HG03558 (cell line): ENCODE results near the gene PLD2.

Experiments
- ATAC-seq: cut with Tn5 transposase; IDR thresholded peaks from one replicate; pipeline ENCODE4 v1.9.1; 2021; ENCODE audit warnings: moderate number of reproducible peaks; ENCODE audit not compliant: unreplicated experiment; ENCODE audit errors: extremely low read depth

The PLD2 gene

DNA sequence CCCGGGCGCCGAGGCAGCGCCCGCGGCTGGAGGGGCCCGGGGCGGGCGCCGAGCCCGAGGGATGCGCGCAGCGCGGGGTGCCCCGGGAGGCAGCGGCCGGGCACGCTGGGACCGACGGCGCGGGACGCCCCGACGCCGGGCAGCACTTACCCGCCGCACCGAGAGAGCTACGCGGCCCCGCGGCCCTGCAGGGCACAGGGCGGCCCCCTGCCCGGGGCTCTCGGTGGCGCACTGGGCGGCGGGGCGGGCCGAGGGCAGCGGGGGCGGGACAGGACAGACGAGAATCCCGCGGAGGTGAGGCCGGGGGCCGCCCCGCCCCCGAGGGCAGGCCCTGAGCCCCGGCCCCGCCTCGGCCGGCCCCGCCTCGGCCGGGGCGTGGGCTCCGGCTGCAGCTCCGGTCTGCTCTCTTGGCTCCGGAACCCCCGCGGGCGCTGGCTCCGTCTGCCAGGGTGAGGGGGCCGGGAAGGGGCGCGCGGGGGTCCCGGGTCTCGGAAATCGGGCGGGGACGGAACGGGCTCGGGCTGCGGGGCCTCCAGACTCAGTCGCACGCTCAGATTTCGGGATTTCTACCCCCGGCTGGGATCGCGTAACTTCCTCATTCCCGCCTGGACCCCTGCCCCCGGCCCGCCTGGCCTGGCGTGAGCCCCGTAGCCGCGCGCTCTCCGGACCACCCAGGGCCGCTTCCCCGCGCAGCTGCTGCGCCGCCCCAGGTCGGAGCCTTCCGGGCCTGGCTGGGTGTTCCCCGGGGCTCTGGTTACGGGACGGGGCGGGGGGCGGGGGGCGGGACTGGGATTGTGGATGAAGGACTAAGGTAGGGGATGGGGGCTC is at the start of gene PLD2:
Gene PLD2 (plus strand): TSS at position 376 of the 828 bp plus-strand sequence. CDS start 621 bp downstream, outside the sequence.
- no peak for ATAC-seq

GRCh38 chr17:4759776-4760236 is 47.1 kb upstream of the PLD2 start:
- no peak for ATAC-seq

DNA sequence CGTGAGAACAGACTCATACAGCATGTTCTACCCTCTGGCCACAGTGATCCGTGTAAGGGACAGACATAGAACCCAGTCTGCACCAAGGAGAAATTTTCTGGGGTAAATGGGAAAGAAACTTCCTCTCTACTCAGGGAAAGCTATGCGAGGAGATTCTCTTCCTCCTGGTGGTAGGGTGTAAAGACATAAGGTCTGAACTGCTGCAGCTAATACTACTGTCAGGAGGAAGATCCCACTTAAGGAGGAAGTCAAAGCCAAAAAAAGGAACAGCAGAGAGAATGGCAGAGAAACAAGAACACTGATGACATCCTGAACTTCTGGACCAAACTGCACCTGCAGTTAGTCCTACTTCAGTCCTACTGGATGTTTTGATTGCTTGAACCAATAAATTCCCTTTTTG is 42.4 kb upstream of the PLD2 start:
- no peak for ATAC-seq

DNA sequence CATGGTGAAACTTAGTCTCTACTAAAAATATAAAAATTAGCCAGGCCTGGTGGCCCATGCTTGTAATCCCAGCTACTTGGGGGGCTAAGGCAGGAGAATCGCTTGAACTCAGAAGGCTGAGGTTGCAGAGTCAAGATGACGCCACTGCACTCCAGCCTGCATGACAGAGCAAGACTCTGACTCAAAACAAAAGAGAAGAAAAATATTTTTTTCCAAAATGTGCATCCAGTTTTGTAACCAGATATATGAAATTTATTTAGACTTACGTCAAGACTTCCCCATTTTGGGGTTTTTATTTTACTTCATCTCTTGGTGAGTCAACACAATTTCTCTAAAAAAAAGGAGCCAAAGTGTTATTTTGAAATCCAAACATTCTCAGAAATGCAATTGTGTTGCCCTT is 40.8 kb upstream of the PLD2 start:
- no peak for ATAC-seq

DNA sequence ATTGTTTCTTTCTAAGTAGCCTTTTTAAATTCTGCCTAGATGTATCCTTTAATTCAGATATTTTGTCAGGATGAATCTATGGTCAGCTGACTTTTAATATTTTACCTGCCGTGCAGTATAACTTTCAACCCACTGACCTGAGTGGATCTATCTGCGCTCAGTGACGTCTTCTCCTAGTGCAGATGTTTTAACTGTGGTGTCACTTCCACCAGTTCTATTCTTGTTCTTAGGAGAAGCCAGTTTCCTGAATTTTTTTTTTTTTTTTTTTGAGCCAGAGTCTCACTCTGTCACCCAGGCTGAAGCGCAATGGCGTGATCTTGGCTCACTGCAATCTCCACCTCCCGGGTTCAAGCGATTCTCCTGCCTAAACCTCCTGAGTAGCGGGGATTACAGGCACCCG is 40.2 kb upstream of the PLD2 start:
- ATAC-seq = no peak

- no peak for ATAC-seq
Observed at GRCh38 chr17:4768298-4768697, 38.7 kb upstream of the PLD2 start.

- ATAC-seq = no peak
Observed at GRCh38 chr17:4769628-4770027, 37.3 kb upstream of the PLD2 start.

- ATAC-seq = no peak
Observed at GRCh38 chr17:4771519-4772234, 35.3 kb upstream of the PLD2 start, which contains the start of gene TM4SF5. TM4SF5 (plus strand) TSS chr17:4771886; CDS start chr17:4771923, 37 bp downstream.

- no peak for ATAC-seq
Observed at GRCh38 chr17:4772235-4772613, 34.7 kb upstream of the PLD2 start.

- ATAC-seq = no peak
Observed at GRCh38 chr17:4777969-4778760, 28.8 kb upstream of the PLD2 start.

GRCh38 chr17:4780325-4780955 is 26.5 kb upstream of the PLD2 start:
- no peak for ATAC-seq

- ATAC-seq = no peak
Observed at GRCh38 chr17:4782652-4783051, 24.3 kb upstream of the PLD2 start.

DNA sequence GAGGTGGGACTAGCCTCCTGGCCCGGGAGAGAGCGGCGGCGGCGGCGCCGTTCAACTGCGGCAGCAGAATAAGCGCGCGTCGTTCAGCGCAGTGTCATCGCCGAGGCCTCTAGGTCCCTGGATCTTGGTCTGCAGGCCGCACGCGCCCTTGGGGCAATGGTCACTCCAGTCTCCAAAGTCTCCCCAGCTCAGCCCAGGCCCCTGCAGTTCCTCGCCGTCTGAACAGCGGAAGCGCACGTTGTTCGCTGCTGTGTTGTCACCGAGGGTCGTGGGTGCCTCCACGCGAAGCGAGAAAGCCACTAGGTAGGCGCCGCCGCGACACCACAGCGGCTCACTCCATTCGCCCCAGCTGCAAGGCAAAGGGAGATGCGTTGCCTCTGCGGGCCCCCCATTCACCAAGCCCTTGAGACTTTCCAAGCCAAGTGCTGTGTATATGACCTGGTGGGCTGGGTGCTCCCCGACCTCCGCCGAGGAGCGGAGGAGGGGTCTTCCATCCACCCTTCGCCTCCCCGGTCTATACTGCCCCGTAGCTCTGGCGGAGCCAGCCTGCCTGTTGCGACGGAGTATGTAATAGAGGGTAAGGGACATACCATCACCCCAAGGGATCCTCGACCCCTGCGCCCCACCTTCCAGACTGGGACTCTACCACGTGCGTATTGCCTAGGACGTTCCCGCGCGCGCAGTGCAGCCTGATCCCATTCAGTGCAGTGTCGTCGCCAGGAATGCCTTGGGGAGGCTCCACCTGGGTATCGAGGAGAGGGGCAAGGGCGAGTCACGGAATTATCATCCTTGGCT is 21.4 kb upstream of the PLD2 start:
- ATAC-seq = no peak

- no peak for ATAC-seq
Observed at GRCh38 chr17:4786106-4786511, 20.8 kb upstream of the PLD2 start, which contains the start of gene VMO1. VMO1 (minus strand) TSS chr17:4786364; CDS start chr17:4786352, 12 bp downstream.

- ATAC-seq = no peak
Observed at GRCh38 chr17:4786516-4786915, 20.4 kb upstream of the PLD2 start.

- ATAC-seq = no peak
Observed at GRCh38 chr17:4788159-4788806, 18.7 kb upstream of the PLD2 start.

DNA sequence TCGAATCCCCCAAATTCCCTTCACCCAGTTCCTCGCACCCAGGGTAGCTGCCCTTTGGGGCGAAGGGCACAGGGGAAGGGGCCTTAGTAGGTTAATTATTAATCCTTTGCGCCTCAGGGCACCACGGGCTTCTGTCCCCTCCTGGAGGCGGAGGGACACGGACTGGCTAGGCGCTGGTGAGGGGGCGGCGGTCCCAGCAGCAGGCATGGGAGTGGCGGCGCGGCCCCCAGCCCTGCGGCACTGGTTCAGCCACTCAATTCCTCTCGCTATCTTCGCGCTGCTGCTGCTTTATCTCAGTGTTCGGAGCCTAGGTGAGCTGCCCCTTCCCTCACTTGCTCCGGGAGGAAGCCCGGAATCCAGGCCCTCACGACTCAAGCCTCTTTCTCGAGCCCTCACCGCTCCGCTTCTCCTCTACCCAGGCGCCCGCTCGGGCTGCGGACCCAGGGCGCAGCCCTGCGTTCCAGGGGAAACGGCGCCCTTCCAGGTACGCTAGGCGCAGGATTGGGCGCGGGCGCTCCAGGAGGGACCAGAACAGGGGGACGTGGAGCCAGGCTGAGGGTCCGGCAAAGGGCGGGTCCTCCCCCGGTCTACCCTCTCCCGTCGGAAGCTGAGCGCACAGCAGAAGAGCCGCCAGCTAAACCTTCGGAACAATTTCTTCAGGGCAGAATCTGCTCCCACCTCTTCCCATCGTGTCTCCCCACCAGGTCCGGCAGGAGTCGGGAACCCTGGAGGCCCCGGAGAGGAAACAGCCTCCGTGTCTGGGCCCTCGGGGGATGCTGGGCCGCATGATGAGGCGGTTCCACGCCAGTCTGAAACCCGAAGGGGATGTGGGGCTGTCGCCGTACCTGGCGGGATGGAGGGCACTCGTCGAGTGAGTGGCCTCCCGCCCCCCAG is 17.9 kb upstream of the PLD2 start, which contains the start of gene GLTPD2:
Gene GLTPD2 (plus strand): TSS at position 158 of the 894 bp plus-strand sequence. CDS start 48 bp downstream, at position 206.
- ATAC-seq = no peak

DNA sequence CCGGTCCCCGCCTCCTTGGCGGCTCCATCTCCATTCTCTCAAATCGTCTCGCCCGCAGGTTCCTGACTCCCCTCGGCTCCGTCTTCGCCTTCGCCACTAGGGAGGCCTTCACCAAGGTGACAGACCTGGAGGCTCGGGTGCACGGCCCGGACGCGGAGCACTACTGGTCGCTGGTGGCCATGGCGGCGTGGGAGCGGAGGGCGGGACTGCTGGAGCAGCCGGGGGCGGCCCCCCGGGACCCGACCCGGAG is 17.3 kb upstream of the PLD2 start:
- no peak for ATAC-seq
